Measurements from ENCODE around the gene ARPP21.

- TF ChIP-seq POLR2AphosphoS5 (IDR thresholded peaks at IDR 0.05) (peak; percentile 62), TAF1 (IDR thresholded peaks at IDR 0.05; ENCODE audit: low read depth) (no peak), MXI1 (conservative IDR thresholded peaks at IDR 0.05; ENCODE audit: poor library complexity, severe bottlenecking) (peak; percentile 66), EZH2 (IDR thresholded peaks at IDR 0.05; ENCODE audit: borderline replicate concordance, insufficient read depth, low read length, poor library complexity, severe bottlenecking) (no peak), RAD21 (conservative IDR thresholded peaks at IDR 0.05) (peak; percentile 51)
- TF ChIP-seq, protein P1, sequence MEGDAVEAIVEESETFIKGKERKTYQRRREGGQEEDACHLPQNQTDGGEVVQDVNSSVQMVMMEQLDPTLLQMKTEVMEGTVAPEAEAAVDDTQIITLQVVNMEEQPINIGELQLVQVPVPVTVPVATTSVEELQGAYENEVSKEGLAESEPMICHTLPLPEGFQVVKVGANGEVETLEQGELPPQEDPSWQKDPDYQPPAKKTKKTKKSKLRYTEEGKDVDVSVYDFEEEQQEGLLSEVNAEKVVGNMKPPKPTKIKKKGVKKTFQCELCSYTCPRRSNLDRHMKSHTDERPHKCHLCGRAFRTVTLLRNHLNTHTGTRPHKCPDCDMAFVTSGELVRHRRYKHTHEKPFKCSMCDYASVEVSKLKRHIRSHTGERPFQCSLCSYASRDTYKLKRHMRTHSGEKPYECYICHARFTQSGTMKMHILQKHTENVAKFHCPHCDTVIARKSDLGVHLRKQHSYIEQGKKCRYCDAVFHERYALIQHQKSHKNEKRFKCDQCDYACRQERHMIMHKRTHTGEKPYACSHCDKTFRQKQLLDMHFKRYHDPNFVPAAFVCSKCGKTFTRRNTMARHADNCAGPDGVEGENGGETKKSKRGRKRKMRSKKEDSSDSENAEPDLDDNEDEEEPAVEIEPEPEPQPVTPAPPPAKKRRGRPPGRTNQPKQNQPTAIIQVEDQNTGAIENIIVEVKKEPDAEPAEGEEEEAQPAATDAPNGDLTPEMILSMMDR (IDR thresholded peaks at IDR 0.05; ENCODE audit: poor library complexity, severe bottlenecking) = peak; percentile 23
- TF ChIP-seq, protein P2, sequence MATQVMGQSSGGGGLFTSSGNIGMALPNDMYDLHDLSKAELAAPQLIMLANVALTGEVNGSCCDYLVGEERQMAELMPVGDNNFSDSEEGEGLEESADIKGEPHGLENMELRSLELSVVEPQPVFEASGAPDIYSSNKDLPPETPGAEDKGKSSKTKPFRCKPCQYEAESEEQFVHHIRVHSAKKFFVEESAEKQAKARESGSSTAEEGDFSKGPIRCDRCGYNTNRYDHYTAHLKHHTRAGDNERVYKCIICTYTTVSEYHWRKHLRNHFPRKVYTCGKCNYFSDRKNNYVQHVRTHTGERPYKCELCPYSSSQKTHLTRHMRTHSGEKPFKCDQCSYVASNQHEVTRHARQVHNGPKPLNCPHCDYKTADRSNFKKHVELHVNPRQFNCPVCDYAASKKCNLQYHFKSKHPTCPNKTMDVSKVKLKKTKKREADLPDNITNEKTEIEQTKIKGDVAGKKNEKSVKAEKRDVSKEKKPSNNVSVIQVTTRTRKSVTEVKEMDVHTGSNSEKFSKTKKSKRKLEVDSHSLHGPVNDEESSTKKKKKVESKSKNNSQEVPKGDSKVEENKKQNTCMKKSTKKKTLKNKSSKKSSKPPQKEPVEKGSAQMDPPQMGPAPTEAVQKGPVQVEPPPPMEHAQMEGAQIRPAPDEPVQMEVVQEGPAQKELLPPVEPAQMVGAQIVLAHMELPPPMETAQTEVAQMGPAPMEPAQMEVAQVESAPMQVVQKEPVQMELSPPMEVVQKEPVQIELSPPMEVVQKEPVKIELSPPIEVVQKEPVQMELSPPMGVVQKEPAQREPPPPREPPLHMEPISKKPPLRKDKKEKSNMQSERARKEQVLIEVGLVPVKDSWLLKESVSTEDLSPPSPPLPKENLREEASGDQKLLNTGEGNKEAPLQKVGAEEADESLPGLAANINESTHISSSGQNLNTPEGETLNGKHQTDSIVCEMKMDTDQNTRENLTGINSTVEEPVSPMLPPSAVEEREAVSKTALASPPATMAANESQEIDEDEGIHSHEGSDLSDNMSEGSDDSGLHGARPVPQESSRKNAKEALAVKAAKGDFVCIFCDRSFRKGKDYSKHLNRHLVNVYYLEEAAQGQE (IDR thresholded peaks at IDR 0.05; ENCODE audit: borderline replicate concordance) = peak; percentile 99
These were observed 105.1 kb downstream of the ARPP21 start for GRCh38 chr3:35744419-35744818.

Data from neural cell (in vitro differentiated cells).